Measurements from ENCODE around the gene FADS6.
A peak's percentile ranks its signal among the peaks of the same experiment; 100 is the strongest.
"Not testable (repeated sequence)": the region's sequence is repeated elsewhere in the genome, so short reads cannot be mapped to it uniquely, and the experiment has no call there.

FADS6 gene

DNA sequence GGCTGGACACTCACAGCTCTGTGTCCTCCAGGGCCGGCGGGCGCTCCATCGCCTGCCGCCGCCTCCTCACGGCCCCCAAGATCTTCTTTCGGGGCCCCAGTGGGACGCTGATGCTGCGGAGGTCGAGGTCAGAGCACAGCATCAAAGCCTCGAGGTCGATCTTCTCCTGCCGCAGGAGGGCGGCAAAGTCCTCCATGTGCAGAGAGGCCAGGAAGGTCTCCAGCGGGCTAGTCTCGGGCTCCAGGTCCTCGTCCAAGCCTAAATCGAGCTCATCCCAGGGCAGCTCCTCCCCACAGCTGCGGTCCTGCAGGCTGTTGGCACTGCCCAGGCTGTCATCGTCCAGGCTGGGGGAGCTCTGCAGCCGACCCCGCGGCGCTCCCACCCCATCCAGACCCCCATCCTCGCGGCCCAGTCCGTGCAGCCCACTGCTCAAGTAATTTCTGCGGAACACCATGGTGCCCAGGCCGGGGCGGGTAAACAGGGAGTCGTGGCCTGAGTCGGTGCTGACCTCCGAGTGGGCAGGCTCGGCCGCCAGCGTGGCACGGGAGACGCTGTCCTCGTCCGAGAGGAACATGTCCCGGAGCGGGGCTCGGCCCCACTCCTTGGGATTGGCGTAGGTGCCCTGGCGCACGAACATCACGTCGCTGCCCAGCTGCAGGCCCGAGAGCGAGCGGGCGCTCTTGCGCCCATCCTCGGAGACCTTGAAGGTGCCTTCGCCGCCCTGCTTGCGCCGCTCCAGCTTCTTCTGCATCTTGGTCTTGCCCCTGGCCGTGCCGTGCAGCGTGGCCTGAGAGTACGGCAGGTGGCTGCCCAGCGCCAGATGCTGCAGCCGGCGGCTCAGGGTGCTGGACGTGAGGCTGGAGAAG, 26.2 kb upstream of the FADS6 start:
- H3K27ac ChIP-seq, result no peak overlapping the region

DNA sequence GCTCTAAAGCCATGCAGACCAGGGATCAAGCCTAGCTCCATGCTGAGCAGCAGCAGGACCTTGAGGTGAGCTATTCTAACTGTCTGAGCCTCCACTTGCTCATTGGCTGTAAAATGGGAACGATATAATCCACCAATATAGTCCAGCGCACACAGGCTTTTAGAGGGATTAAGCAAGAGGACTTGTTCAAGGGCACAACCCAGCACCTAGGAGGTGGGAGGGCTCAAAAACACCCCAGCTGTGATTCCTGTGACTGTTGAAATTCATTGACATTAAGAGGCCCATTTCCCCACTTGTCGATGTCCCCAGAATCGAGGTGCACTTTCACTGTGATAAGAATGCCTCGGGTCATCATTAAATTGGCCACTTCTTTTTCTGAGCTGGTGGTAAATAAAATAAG, 25.5 kb upstream of the FADS6 start:
- no peak for TF ChIP-seq ZFX (IDR thresholded peaks at IDR 0.05; ENCODE audit: borderline replicate concordance)
- TF ChIP-seq, protein P1, sequence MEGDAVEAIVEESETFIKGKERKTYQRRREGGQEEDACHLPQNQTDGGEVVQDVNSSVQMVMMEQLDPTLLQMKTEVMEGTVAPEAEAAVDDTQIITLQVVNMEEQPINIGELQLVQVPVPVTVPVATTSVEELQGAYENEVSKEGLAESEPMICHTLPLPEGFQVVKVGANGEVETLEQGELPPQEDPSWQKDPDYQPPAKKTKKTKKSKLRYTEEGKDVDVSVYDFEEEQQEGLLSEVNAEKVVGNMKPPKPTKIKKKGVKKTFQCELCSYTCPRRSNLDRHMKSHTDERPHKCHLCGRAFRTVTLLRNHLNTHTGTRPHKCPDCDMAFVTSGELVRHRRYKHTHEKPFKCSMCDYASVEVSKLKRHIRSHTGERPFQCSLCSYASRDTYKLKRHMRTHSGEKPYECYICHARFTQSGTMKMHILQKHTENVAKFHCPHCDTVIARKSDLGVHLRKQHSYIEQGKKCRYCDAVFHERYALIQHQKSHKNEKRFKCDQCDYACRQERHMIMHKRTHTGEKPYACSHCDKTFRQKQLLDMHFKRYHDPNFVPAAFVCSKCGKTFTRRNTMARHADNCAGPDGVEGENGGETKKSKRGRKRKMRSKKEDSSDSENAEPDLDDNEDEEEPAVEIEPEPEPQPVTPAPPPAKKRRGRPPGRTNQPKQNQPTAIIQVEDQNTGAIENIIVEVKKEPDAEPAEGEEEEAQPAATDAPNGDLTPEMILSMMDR (IDR thresholded peaks at IDR 0.05), result no peak
- no peak overlapping the region for H3K27ac ChIP-seq

More for the DNA sequence above, 26.2 kb upstream of the FADS6 start:
- TF ChIP-seq, protein P1 (IDR thresholded peaks at IDR 0.05), result peak; percentile 83
- no peak for TF ChIP-seq ZFX (IDR thresholded peaks at IDR 0.05; ENCODE audit: borderline replicate concordance)

GRCh38 chr17:74917430-74917829, 24.0 kb upstream of the FADS6 start:
- TF ChIP-seq ZFX (IDR thresholded peaks at IDR 0.05; ENCODE audit: borderline replicate concordance), result no peak
- TF ChIP-seq, protein P1 (IDR thresholded peaks at IDR 0.05), result no peak
- H3K27ac ChIP-seq, result no peak overlapping the region

- no peak for TF ChIP-seq ZFX (IDR thresholded peaks at IDR 0.05; ENCODE audit: borderline replicate concordance)
- TF ChIP-seq, protein P1 (IDR thresholded peaks at IDR 0.05), result no peak
Observed at GRCh38 chr17:74916851-74917199, 23.4 kb upstream of the FADS6 start.

DNA sequence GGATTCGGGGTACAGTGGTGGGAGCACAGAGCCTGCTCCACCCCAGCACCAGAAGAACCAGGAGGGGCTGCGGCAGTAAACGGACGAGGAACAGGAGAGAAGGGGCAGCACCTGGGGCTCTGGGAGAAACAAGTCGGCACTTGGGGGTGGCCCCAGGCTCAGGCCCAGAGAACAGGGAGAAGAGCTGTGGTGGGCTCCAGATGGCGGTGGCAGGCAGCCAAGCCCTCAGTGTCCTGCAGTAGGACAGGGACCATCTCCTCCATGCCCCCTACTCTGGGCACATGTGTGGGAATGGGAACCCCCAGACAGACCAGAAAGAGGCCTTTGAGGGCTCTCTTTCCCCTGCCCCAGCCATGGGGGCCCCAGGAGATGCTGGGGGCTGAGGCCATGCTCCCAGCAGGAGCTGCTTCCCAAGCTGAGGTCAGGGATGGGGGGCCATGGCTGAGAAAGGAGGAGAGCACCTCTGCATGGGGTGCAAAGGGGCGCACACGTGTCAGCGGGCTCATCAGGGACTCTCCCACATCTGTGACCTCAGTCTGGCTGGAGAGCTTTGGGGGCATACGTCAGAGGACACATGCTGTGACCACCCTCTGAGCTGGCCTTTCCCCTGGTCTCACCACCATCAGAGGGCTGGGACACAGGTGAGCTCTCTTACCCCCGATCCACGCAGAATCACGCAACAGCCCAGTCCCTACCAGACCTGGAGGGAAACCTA, 22.9 kb upstream of the FADS6 start:
- H3K27ac ChIP-seq, result no peak overlapping the region
- TF ChIP-seq ZFX (IDR thresholded peaks at IDR 0.05; ENCODE audit: borderline replicate concordance), result no peak

More at GRCh38 chr17:74916851-74917199, 23.4 kb upstream of the FADS6 start:
- H3K27ac ChIP-seq, result no peak overlapping the region

DNA sequence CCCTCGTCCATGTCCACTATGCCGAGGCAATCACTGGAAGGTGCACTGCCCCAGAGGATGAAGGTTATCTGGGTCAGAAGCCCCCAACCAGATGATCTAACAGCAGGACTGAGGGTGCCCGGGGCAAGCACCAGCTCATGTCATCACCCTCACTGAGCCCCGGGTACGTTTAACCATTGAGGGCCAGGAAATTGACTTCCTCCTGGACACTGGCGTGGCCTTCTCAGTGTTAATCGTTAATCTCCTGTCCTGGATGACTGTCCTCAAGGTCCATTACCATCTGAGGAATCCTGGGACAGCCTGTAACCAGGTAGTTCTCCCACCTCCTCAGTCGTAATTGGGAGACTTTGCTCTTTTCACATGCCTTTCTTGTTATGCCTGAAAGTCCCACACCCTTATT, 18.0 kb upstream of the FADS6 start:
- H3K27ac ChIP-seq, result not testable (repeated sequence)

DNA sequence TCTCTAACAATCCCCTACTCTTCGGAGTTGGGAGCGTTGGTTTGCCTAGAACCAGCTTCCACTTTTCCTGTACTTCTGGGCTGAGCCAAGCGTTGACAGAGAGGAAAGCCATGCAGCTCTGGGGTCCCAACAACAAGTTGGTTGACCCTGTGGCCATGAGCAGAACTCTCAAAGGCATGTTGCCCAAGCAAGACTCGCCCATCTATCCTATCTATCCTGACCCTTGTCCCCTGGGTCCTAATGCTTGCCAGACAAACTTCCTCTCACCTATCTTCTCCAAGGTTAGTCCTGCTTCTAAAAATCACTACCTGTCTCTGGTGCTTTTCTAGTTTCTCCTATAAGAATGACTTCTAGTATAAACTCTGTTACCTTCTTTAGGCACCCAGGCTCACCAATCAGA, 15.7 kb upstream of the FADS6 start:
- not testable (repeated sequence) for H3K27ac ChIP-seq

- no peak overlapping the region for H3K27ac ChIP-seq
- TF ChIP-seq, protein P1 (IDR thresholded peaks at IDR 0.05), result no peak
- no peak for TF ChIP-seq ZFX (IDR thresholded peaks at IDR 0.05; ENCODE audit: borderline replicate concordance)
Observed at GRCh38 chr17:74907012-74907411, 13.6 kb upstream of the FADS6 start.

DNA sequence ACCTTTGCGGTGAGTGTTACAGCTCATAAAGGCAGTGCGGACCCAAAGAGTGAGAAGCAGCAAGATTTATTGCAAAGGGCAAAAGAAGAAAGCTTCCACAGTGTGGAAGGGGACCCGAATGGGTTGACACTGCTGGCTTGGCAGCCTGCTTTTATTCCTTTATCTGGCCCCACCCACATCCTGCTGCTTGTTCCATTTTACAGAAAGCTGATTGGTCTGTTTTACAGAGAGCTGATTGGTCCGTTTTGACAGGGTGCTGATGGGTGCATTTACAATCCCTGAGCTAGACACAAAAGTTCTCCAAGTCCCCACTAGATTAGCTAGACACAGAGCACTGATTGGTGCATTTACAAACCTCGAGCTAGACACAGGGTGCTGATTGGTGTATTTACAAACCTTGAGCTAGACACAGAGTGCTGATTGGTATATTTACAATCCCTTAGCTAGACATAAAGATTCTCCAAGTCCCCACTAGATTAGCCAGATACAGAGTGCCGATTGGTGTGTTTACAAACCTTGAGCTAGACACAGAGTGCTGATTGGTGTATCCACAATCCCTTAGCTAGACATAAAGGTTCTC, 12.9 kb upstream of the FADS6 start:
- peak overlapping the region; percentile 13; the same call in 1 of the 2 replicates for H3K27ac ChIP-seq
